ENCODE measurements around the gene GPR52.
A peak's percentile ranks its signal among the peaks of the same experiment; 100 is the strongest.
"Not testable (repeated sequence)": the region's sequence is repeated elsewhere in the genome, so short reads cannot be mapped to it uniquely, and the experiment has no call there.

GPR52 gene

GRCh38 chr1:174407665-174408064, 40.1 kb upstream of the GPR52 start:
- Histone ChIP-seq H2BK15ac (replicated peaks; ENCODE audit: low read depth) (no peak overlapping the region), H3K18ac (ENCODE audit: low read length) (no peak overlapping the region), H3K4me2 (ENCODE audit: low read length) (no peak overlapping the region), H3K4me3 (ENCODE audit: low read length) (no peak overlapping the region), H2AK5ac (ENCODE audit: low read length) (no peak overlapping the region), H2BK5ac (ENCODE audit: low read length) (no peak overlapping the region), H3K56ac (ENCODE audit: low read length) (no peak overlapping the region), H3K27me3 (ENCODE audit: insufficient read depth, low read length, poor library complexity) (no peaks in the 10 kb centered on the region), H3K27ac (ENCODE audit: low read depth, low read length) (no peak overlapping the region), H3K79me2 (ENCODE audit: control insufficient read depth, insufficient read depth, low read length) (no peaks in the 10 kb centered on the region), H3K4ac (ENCODE audit: low read depth, low read length) (no peak overlapping the region), H4K8ac (ENCODE audit: low read depth, low read length) (no peak overlapping the region), H3K4me1 (ENCODE audit: control insufficient read depth, low read depth, low read length) (no peaks in the 10 kb centered on the region), H3K79me1 (ENCODE audit: low read length) (no peaks in the 10 kb centered on the region), H3K36me3 (ENCODE audit: control insufficient read depth, insufficient read depth, low read length) (no peaks in the 10 kb centered on the region), H3K9ac (ENCODE audit: low read length) (no peak overlapping the region), H4K5ac (ENCODE audit: low read length) (no peak overlapping the region), H2BK120ac (ENCODE audit: low read depth, low read length) (no peak overlapping the region), H3K23ac (ENCODE audit: low read length) (no peak overlapping the region)
- no CpG with 5 or more reads among the region's 3 CpGs for WGBS (ENCODE audit: extremely low coverage, insufficient coverage, low lambda C conversion rate)
- DNase-seq = no peak

DNA sequence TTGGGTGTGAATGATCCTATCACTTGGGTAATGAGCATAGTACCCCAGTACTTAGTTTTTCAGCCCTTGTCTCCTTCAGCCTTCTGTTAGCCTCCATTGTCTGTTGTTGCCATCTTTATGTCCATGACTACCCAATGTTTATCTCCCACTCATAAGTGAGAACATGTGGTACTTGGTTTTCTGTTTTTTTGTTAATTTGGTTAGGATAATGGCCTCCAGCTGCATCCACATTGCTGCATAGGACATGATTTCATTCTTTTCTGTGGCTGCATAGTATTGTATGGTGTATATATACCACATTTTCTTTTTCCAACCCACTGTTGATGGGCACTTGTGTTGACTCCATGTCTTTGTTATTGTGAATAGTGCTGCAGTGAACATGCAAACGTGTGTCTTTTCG, 39.6 kb upstream of the GPR52 start:
- Histone ChIP-seq H3K27ac (ENCODE audit: low read depth, low read length) (no peak overlapping the region), H4K8ac (ENCODE audit: low read depth, low read length) (no peak overlapping the region), H3K4me3 (ENCODE audit: low read length) (no peak overlapping the region), H3K23ac (ENCODE audit: low read length) (no peak overlapping the region), H3K79me2 (ENCODE audit: control insufficient read depth, insufficient read depth, low read length) (no peaks in the 10 kb centered on the region), H2BK120ac (ENCODE audit: low read depth, low read length) (no peak overlapping the region), H3K18ac (ENCODE audit: low read length) (no peak overlapping the region), H3K4ac (ENCODE audit: low read depth, low read length) (no peak overlapping the region), H3K36me3 (ENCODE audit: control insufficient read depth, insufficient read depth, low read length) (no peaks in the 10 kb centered on the region), H2BK15ac (replicated peaks; ENCODE audit: low read depth) (no peak overlapping the region), H3K4me2 (ENCODE audit: low read length) (no peak overlapping the region), H3K27me3 (ENCODE audit: insufficient read depth, low read length, poor library complexity) (no peaks in the 10 kb centered on the region), H3K9ac (ENCODE audit: low read length) (no peak overlapping the region), H2AK5ac (ENCODE audit: low read length) (no peak overlapping the region), H3K79me1 (ENCODE audit: low read length) (no peaks in the 10 kb centered on the region), H4K5ac (ENCODE audit: low read length) (no peak overlapping the region), H3K4me1 (ENCODE audit: control insufficient read depth, low read depth, low read length) (no peaks in the 10 kb centered on the region), H2BK5ac (ENCODE audit: low read length) (no peak overlapping the region), H3K56ac (ENCODE audit: low read length) (no peak overlapping the region)
- no peak for DNase-seq
- WGBS (ENCODE audit: extremely low coverage, insufficient coverage, low lambda C conversion rate) = no CpG with 5 or more reads among the region's 2 CpGs

DNA sequence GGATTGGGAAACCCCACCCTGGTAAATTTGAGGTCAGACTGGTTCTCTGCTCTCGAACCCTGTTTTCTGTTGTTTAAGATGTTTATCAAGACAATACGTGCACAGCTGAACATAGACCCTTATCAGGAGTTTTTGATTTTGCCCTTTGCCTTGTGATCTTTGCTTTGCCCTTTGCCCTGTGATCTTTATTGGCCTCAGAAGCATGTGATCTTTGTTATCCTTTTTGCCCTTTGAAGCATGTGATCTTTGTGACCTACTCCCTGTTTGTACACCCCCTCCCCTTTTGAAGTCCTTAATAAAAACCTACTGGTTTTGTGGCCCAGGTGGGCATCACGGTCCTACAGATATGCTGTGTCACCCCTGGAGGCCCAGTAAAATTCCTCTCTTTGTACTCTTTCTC, 38.0 kb upstream of the GPR52 start:
- H3K4me3 ChIP-seq (ENCODE audit: low read length); H3K79me2 ChIP-seq (ENCODE audit: control insufficient read depth, insufficient read depth, low read length); H2AK5ac ChIP-seq (ENCODE audit: low read length); H4K5ac ChIP-seq (ENCODE audit: low read length); H3K27me3 ChIP-seq (ENCODE audit: insufficient read depth, low read length, poor library complexity); H2BK5ac ChIP-seq (ENCODE audit: low read length); DNase-seq; H3K4me2 ChIP-seq (ENCODE audit: low read length); H3K23ac ChIP-seq (ENCODE audit: low read length); H3K4ac ChIP-seq (ENCODE audit: low read depth, low read length); H3K9ac ChIP-seq (ENCODE audit: low read length); H2BK15ac ChIP-seq (replicated peaks; ENCODE audit: low read depth); H3K36me3 ChIP-seq (ENCODE audit: control insufficient read depth, insufficient read depth, low read length); H3K79me1 ChIP-seq (ENCODE audit: low read length); H3K18ac ChIP-seq (ENCODE audit: low read length); H3K27ac ChIP-seq (ENCODE audit: low read depth, low read length); H2BK120ac ChIP-seq (ENCODE audit: low read depth, low read length); H4K8ac ChIP-seq (ENCODE audit: low read depth, low read length); H3K4me1 ChIP-seq (ENCODE audit: control insufficient read depth, low read depth, low read length); H3K56ac ChIP-seq (ENCODE audit: low read length): not testable (repeated sequence)
- WGBS (ENCODE audit: extremely low coverage, insufficient coverage, low lambda C conversion rate) = no CpG with 5 or more reads among the region's 3 CpGs

DNA sequence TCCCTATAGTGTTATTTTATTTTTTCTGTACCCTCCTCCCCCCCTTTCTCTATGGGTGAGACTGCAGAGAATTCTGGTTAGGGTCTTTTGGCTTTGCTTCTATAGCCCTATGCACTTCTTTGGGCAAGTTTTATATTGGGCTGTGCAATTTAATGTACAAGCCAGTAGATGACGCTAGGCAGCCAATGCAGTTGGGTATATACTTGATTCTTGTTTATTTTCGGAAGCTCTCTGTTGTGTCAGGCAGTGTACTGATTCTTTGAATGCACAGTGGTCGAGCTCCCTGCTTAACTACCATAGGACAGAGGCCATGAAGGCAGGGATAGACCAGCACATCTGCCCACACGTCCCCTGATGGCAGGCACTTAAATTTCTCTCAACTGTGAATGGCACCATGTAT, 34.1 kb upstream of the GPR52 start:
- no peak overlapping the region for H2AK5ac ChIP-seq (ENCODE audit: low read length)
- no peak overlapping the region for H3K4me2 ChIP-seq (ENCODE audit: low read length)
- H3K9ac ChIP-seq (ENCODE audit: low read length) = no peak overlapping the region
- no peak overlapping the region for H4K8ac ChIP-seq (ENCODE audit: low read depth, low read length)
- H3K4me1 ChIP-seq (ENCODE audit: control insufficient read depth, low read depth, low read length) = no peaks in the 10 kb centered on the region
- H3K27ac ChIP-seq (ENCODE audit: low read depth, low read length) = no peak overlapping the region
- no peaks in the 10 kb centered on the region for H3K27me3 ChIP-seq (ENCODE audit: insufficient read depth, low read length, poor library complexity)
- no peak overlapping the region for H2BK120ac ChIP-seq (ENCODE audit: low read depth, low read length)
- H3K79me1 ChIP-seq (ENCODE audit: low read length) = no peaks in the 10 kb centered on the region
- H4K5ac ChIP-seq (ENCODE audit: low read length) = no peak overlapping the region
- H2BK15ac ChIP-seq (replicated peaks; ENCODE audit: low read depth) = no peak overlapping the region
- H3K36me3 ChIP-seq (ENCODE audit: control insufficient read depth, insufficient read depth, low read length) = no peaks in the 10 kb centered on the region
- no peak overlapping the region for H2BK5ac ChIP-seq (ENCODE audit: low read length)
- no peak overlapping the region for H3K4ac ChIP-seq (ENCODE audit: low read depth, low read length)
- H3K23ac ChIP-seq (ENCODE audit: low read length) = no peak overlapping the region
- H3K18ac ChIP-seq (ENCODE audit: low read length) = no peak overlapping the region
- no peak overlapping the region for H3K4me3 ChIP-seq (ENCODE audit: low read length)
- H3K56ac ChIP-seq (ENCODE audit: low read length) = no peak overlapping the region
- DNase-seq = peak; percentile 40
- no peaks in the 10 kb centered on the region for H3K79me2 ChIP-seq (ENCODE audit: control insufficient read depth, insufficient read depth, low read length)
- WGBS (ENCODE audit: extremely low coverage, insufficient coverage, low lambda C conversion rate) = no CpG with 5 or more reads among the region's 4 CpGs

GRCh38 chr1:174414203-174414602, 33.6 kb upstream of the GPR52 start:
- H3K79me1 ChIP-seq (ENCODE audit: low read length) = no peaks in the 10 kb centered on the region
- no peak overlapping the region for H3K23ac ChIP-seq (ENCODE audit: low read length)
- no peak overlapping the region for H3K18ac ChIP-seq (ENCODE audit: low read length)
- H3K56ac ChIP-seq (ENCODE audit: low read length) = no peak overlapping the region
- no peak overlapping the region for H3K9ac ChIP-seq (ENCODE audit: low read length)
- no peak overlapping the region for H4K8ac ChIP-seq (ENCODE audit: low read depth, low read length)
- H3K79me2 ChIP-seq (ENCODE audit: control insufficient read depth, insufficient read depth, low read length) = no peaks in the 10 kb centered on the region
- no peaks in the 10 kb centered on the region for H3K4me1 ChIP-seq (ENCODE audit: control insufficient read depth, low read depth, low read length)
- WGBS (ENCODE audit: extremely low coverage, insufficient coverage, low lambda C conversion rate) = no CpG with 5 or more reads among the region's 1 CpG
- no peak overlapping the region for H3K4me2 ChIP-seq (ENCODE audit: low read length)
- no peak overlapping the region for H2AK5ac ChIP-seq (ENCODE audit: low read length)
- H3K27me3 ChIP-seq (ENCODE audit: insufficient read depth, low read length, poor library complexity) = no peaks in the 10 kb centered on the region
- H2BK15ac ChIP-seq (replicated peaks; ENCODE audit: low read depth) = no peak overlapping the region
- no peak overlapping the region for H3K4ac ChIP-seq (ENCODE audit: low read depth, low read length)
- no peak for DNase-seq
- no peaks in the 10 kb centered on the region for H3K36me3 ChIP-seq (ENCODE audit: control insufficient read depth, insufficient read depth, low read length)
- no peak overlapping the region for H2BK120ac ChIP-seq (ENCODE audit: low read depth, low read length)
- H4K5ac ChIP-seq (ENCODE audit: low read length) = no peak overlapping the region
- no peak overlapping the region for H2BK5ac ChIP-seq (ENCODE audit: low read length)
- H3K27ac ChIP-seq (ENCODE audit: low read depth, low read length) = no peak overlapping the region
- H3K4me3 ChIP-seq (ENCODE audit: low read length) = no peak overlapping the region

GRCh38 chr1:174415506-174415905, 32.3 kb upstream of the GPR52 start:
- no peak overlapping the region for H3K27ac ChIP-seq (ENCODE audit: low read depth, low read length)
- no peak overlapping the region for H2BK5ac ChIP-seq (ENCODE audit: low read length)
- H3K4ac ChIP-seq (ENCODE audit: low read depth, low read length) = no peak overlapping the region
- H4K5ac ChIP-seq (ENCODE audit: low read length) = no peak overlapping the region
- no peak overlapping the region for H2BK120ac ChIP-seq (ENCODE audit: low read depth, low read length)
- no peak for DNase-seq
- WGBS (ENCODE audit: extremely low coverage, insufficient coverage, low lambda C conversion rate) = no CpG with 5 or more reads among the region's 2 CpGs
- no peak overlapping the region for H2BK15ac ChIP-seq (replicated peaks; ENCODE audit: low read depth)
- no peak overlapping the region for H3K18ac ChIP-seq (ENCODE audit: low read length)
- H3K4me1 ChIP-seq (ENCODE audit: control insufficient read depth, low read depth, low read length) = no peaks in the 10 kb centered on the region
- H2AK5ac ChIP-seq (ENCODE audit: low read length) = no peak overlapping the region
- no peaks in the 10 kb centered on the region for H3K79me1 ChIP-seq (ENCODE audit: low read length)
- no peak overlapping the region for H3K4me2 ChIP-seq (ENCODE audit: low read length)
- H3K23ac ChIP-seq (ENCODE audit: low read length) = no peak overlapping the region
- H3K27me3 ChIP-seq (ENCODE audit: insufficient read depth, low read length, poor library complexity) = no peaks in the 10 kb centered on the region
- H3K56ac ChIP-seq (ENCODE audit: low read length) = no peak overlapping the region
- no peak overlapping the region for H3K4me3 ChIP-seq (ENCODE audit: low read length)
- no peaks in the 10 kb centered on the region for H3K79me2 ChIP-seq (ENCODE audit: control insufficient read depth, insufficient read depth, low read length)
- H3K36me3 ChIP-seq (ENCODE audit: control insufficient read depth, insufficient read depth, low read length) = no peaks in the 10 kb centered on the region
- H3K9ac ChIP-seq (ENCODE audit: low read length) = no peak overlapping the region
- H4K8ac ChIP-seq (ENCODE audit: low read depth, low read length) = no peak overlapping the region

All from mesendoderm (in vitro differentiated cells).